WERI-Rb-1 (cell line): ENCODE measurements around the gene COL21A1.

ENCODE experiments used
- DNase-seq: peaks from one replicate; pipeline ENCODE4 v3.0.0-alpha.2; 2020
- H3K27ac ChIP-seq: fragments of 250-450 bp; sonication (Bioruptor Pico); 2 replicates; pipeline ENCODE4 v1.5.1; 2020; ENCODE audit warnings: mild to moderate bottlenecking, moderate library complexity
- H3K27me3 ChIP-seq: fragments of 250-450 bp; sonication (Bioruptor Pico); 2 replicates; pipeline ENCODE4 v1.5.1; 2021; ENCODE audit warnings: mild to moderate bottlenecking, low read depth, moderate library complexity; ENCODE audit not compliant: insufficient read depth, severe bottlenecking
- H3K36me3 ChIP-seq: fragments of 250-450 bp; sonication (Bioruptor Pico); 2 replicates; pipeline ENCODE4 v1.5.1; 2020; ENCODE audit warnings: mild to moderate bottlenecking, moderate library complexity
- H3K4me3 ChIP-seq: 2 replicates; pipeline ENCODE4 v1.5.1; 2011; ENCODE audit warnings: low read depth, mild to moderate bottlenecking, control low read depth, low read length
- H3K9me3 ChIP-seq: fragments of 250-450 bp; sonication (Bioruptor Pico); 2 replicates; pipeline ENCODE4 v1.5.1; 2021; ENCODE audit warnings: mild to moderate bottlenecking, moderate library complexity; ENCODE audit not compliant: severe bottlenecking
- CTCF ChIP-seq: IDR thresholded peaks from 2 replicates; pipeline ENCODE4 v1.5.1; 2011; ENCODE audit warnings: low read depth, mild to moderate bottlenecking, control low read depth, inconsistent platforms, low read length

COL21A1 gene

GRCh38 chr6:56232436-56232835 lies 14.9 kb downstream of the COL21A1 start:
- no peak for DNase-seq
- Histone ChIP-seq H3K27ac (no peak overlapping the region), H3K27me3 (peaks cover 4% of the 10 kb centered on the region), H3K4me3 (no peak overlapping the region), H3K9me3 (no peaks in the 10 kb centered on the region), H3K36me3 (no peaks in the 10 kb centered on the region)
- TF ChIP-seq CTCF = no peak

- Histone ChIP-seq H3K4me3 (no peak overlapping the region), H3K27ac (no peak overlapping the region), H3K9me3 (no peaks in the 10 kb centered on the region), H3K36me3 (no peaks in the 10 kb centered on the region), H3K27me3 (peaks cover 4% of the 10 kb centered on the region)
- DNase-seq = no peak
- no peak for TF ChIP-seq CTCF
These were observed 15.6 kb downstream of the COL21A1 start for GRCh38 chr6:56231827-56232226.

- Histone ChIP-seq H3K4me3 (no peak overlapping the region), H3K36me3 (no peaks in the 10 kb centered on the region), H3K27me3 (peaks cover 4% of the 10 kb centered on the region), H3K9me3 (no peaks in the 10 kb centered on the region), H3K27ac (no peak overlapping the region)
- no peak for DNase-seq
- TF ChIP-seq CTCF = no peak
These were observed 16.3 kb downstream of the COL21A1 start for GRCh38 chr6:56230976-56231566.

GRCh38 chr6:56227071-56227879 lies 20.1 kb downstream of the COL21A1 start:
- H3K4me3 ChIP-seq = no peak overlapping the region
- no peak for DNase-seq
- peaks cover 2% of the 10 kb centered on the region for H3K27me3 ChIP-seq
- H3K36me3 ChIP-seq = no peaks in the 10 kb centered on the region
- TF ChIP-seq CTCF = no peak
- no peaks in the 10 kb centered on the region for H3K9me3 ChIP-seq
- H3K27ac ChIP-seq = no peak overlapping the region

- Histone ChIP-seq H3K27ac (no peak overlapping the region), H3K27me3 (no peaks in the 10 kb centered on the region), H3K9me3 (no peaks in the 10 kb centered on the region), H3K36me3 (no peaks in the 10 kb centered on the region), H3K4me3 (no peak overlapping the region)
- TF ChIP-seq CTCF = no peak
- DNase-seq = no peak
These were observed 23.4 kb downstream of the COL21A1 start for GRCh38 chr6:56223995-56224394.
